Measurements from ENCODE around the gene KRTAP10-12.
"Not testable (repeated sequence)": the region's sequence is repeated elsewhere in the genome, so short reads cannot be mapped to it uniquely, and the experiment has no call there.

DNA sequence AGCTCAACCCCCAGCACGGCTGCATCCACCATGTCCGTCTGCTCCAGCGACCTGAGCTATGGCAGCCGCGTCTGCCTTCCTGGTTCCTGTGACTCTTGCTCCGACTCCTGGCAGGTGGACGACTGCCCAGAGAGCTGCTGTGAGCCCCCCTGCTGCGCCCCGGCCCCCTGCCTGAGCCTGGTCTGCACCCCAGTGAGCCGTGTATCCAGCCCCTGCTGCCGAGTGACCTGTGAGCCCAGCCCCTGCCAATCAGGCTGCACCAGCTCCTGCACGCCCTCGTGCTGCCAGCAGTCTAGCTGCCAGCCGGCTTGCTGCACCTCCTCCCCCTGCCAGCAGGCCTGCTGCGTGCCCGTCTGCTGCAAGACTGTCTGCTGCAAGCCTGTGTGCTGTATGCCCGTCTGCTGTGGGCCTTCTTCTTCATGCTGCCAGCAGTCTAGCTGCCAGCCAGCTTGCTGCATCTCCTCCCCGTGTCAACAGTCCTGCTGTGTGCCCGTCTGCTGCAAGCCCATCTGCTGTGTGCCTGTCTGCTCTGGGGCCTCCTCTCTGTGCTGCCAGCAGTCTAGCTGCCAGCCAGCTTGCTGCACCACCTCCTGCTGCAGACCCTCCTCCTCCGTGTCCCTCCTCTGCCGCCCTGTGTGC is at the start of gene KRTAP10-12:
- TF ChIP-seq, protein P1, sequence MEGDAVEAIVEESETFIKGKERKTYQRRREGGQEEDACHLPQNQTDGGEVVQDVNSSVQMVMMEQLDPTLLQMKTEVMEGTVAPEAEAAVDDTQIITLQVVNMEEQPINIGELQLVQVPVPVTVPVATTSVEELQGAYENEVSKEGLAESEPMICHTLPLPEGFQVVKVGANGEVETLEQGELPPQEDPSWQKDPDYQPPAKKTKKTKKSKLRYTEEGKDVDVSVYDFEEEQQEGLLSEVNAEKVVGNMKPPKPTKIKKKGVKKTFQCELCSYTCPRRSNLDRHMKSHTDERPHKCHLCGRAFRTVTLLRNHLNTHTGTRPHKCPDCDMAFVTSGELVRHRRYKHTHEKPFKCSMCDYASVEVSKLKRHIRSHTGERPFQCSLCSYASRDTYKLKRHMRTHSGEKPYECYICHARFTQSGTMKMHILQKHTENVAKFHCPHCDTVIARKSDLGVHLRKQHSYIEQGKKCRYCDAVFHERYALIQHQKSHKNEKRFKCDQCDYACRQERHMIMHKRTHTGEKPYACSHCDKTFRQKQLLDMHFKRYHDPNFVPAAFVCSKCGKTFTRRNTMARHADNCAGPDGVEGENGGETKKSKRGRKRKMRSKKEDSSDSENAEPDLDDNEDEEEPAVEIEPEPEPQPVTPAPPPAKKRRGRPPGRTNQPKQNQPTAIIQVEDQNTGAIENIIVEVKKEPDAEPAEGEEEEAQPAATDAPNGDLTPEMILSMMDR (IDR thresholded peaks at IDR 0.05): not testable (repeated sequence)
- not testable (repeated sequence) for TF ChIP-seq POLR2AphosphoS5 (IDR thresholded peaks at IDR 0.05)

Measured in prostate gland (tissue), 2 donors.